ENCODE results near the gene KIAA1614. TPM values are rescaled to one million over a fixed set of nuclear protein-coding genes. Genes with fewer than 3 reads are reported as not detected.

Gene KIAA1614
- total RNA-seq, 1 experiment from 2014 or later: 3.3 TPM

- ChIA-PET CTCF (interaction anchor here (0.7 to 3.5 kb wide), 4 partner anchors 9 to 227 kb away, joined by 3 to 42 read pairs (median 4); no protein-coding TSS in a partner anchor), POLR2A (interaction anchor here (0.6 kb wide), 1 partner anchor 108 kb away, joined by 7 read pairs; no protein-coding TSS in a partner anchor)
- Mint-ChIP-seq H3K36me3 (no peaks in the 10 kb centered on the region), H3K27me3 (ENCODE audit: low read depth) (peaks cover 37% of the 10 kb centered on the region), H3K4me3 (no peak overlapping the region), H3K27ac (no peak overlapping the region), H3K4me1 (peaks cover 28% of the 10 kb centered on the region), H3K9me3 (no peaks in the 10 kb centered on the region)
- DNase-seq (ENCODE audit: low spot score) (no peak), ATAC-seq (no peak)
- TF ChIP-seq ZNF219 (CRISPR knock-in tag; IDR thresholded peaks at IDR 0.05; ENCODE audit: borderline replicate concordance): no peak
- no peak for TF ChIP-seq FOXP1 (CRISPR knock-in tag; IDR thresholded peaks at IDR 0.05; ENCODE audit: borderline replicate concordance)
- TF ChIP-seq HMGA2 (CRISPR knock-in tag; IDR thresholded peaks at IDR 0.05): no peak
- no peak for TF ChIP-seq ZNF512 (CRISPR knock-in tag; IDR thresholded peaks at IDR 0.05; ENCODE audit: borderline replicate concordance)
- TF ChIP-seq, protein P1, sequence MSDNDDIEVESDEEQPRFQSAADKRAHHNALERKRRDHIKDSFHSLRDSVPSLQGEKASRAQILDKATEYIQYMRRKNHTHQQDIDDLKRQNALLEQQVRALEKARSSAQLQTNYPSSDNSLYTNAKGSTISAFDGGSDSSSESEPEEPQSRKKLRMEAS (CRISPR knock-in tag; IDR thresholded peaks at IDR 0.05): no peak
- no peak for TF ChIP-seq ZNF423 (CRISPR knock-in tag; IDR thresholded peaks at IDR 0.05)
- TF ChIP-seq, protein P2, sequence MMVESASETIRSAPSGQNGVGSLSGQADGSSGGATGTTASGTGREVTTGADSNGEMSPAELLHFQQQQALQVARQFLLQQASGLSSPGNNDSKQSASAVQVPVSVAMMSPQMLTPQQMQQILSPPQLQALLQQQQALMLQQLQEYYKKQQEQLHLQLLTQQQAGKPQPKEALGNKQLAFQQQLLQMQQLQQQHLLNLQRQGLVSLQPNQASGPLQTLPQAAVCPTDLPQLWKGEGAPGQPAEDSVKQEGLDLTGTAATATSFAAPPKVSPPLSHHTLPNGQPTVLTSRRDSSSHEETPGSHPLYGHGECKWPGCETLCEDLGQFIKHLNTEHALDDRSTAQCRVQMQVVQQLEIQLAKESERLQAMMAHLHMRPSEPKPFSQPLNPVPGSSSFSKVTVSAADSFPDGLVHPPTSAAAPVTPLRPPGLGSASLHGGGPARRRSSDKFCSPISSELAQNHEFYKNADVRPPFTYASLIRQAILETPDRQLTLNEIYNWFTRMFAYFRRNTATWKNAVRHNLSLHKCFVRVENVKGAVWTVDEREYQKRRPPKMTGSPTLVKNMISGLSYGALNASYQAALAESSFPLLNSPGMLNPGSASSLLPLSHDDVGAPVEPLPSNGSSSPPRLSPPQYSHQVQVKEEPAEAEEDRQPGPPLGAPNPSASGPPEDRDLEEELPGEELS (CRISPR knock-in tag; IDR thresholded peaks at IDR 0.05): no peak
- TF ChIP-seq, protein P3, sequence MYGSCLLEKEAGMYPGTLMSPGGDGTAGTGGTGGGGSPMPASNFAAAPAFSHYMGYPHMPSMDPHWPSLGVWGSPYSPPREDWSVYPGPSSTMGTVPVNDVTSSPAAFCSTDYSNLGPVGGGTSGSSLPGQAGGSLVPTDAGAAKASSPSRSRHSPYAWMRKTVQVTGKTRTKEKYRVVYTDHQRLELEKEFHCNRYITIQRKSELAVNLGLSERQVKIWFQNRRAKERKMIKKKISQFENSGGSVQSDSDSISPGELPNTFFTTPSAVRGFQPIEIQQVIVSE (CRISPR knock-in tag; IDR thresholded peaks at IDR 0.05; ENCODE audit: borderline replicate concordance): no peak
- no peak for TF ChIP-seq SOX15 (CRISPR knock-in tag; IDR thresholded peaks at IDR 0.05)
- no peak for TF ChIP-seq STAT6 (CRISPR knock-in tag; conservative IDR thresholded peaks at IDR 0.05; ENCODE audit: low read depth)
- no peak for TF ChIP-seq GABPB1 (CRISPR knock-in tag; IDR thresholded peaks at IDR 0.05)
- TF ChIP-seq ELF4 (CRISPR knock-in tag; IDR thresholded peaks at IDR 0.05; ENCODE audit: low read depth): no peak
- no peak for TF ChIP-seq MYBL2 (CRISPR knock-in tag; IDR thresholded peaks at IDR 0.05)
- TF ChIP-seq, protein P4, sequence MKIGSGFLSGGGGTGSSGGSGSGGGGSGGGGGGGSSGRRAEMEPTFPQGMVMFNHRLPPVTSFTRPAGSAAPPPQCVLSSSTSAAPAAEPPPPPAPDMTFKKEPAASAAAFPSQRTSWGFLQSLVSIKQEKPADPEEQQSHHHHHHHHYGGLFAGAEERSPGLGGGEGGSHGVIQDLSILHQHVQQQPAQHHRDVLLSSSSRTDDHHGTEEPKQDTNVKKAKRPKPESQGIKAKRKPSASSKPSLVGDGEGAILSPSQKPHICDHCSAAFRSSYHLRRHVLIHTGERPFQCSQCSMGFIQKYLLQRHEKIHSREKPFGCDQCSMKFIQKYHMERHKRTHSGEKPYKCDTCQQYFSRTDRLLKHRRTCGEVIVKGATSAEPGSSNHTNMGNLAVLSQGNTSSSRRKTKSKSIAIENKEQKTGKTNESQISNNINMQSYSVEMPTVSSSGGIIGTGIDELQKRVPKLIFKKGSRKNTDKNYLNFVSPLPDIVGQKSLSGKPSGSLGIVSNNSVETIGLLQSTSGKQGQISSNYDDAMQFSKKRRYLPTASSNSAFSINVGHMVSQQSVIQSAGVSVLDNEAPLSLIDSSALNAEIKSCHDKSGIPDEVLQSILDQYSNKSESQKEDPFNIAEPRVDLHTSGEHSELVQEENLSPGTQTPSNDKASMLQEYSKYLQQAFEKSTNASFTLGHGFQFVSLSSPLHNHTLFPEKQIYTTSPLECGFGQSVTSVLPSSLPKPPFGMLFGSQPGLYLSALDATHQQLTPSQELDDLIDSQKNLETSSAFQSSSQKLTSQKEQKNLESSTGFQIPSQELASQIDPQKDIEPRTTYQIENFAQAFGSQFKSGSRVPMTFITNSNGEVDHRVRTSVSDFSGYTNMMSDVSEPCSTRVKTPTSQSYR (CRISPR knock-in tag; IDR thresholded peaks at IDR 0.05): no peak
- no peak for TF ChIP-seq CTCF (IDR thresholded peaks at IDR 0.05)
- no peak for TF ChIP-seq ARID4B (CRISPR knock-in tag; IDR thresholded peaks at IDR 0.05; ENCODE audit: borderline replicate concordance)
These were observed 2.8 kb downstream of the KIAA1614 start for GRCh38 chr1:180915426-180915965.
